ENCODE measurements around the gene TAS2R30.

DNA sequence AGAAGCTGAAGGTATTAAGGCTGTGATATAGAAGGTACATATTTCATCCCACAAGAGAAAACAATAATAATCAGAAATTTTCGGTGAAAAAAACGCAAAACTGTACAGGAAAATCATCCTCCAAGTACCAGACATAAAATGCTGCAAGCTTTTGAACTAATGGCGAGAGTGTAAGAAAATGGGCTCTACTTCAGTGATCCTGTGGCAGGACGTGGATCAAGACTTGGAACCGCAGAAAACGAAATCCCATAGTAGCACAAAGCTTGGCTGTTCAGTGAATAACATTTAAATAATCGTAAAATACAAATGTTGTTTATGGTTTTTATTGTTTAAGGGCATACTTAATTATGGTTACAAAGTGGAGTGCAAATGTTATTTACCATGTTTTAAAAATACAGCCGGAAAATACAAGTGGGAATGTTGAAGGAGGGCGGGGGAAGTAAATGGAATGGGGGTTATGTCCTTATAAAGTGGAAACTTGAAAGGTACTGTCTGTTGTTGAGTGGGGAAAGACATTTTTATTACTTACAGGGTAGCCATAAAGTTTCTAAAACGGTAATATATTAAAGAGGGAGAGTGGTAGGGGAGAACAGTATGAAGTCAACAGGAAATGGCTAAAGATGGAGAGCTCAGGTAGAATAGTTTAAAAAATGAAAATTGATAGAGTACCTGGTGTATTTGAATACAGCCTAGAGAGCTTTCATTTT, 37.7 kb upstream of the TAS2R30 start:
- TF ChIP-seq, protein P1, sequence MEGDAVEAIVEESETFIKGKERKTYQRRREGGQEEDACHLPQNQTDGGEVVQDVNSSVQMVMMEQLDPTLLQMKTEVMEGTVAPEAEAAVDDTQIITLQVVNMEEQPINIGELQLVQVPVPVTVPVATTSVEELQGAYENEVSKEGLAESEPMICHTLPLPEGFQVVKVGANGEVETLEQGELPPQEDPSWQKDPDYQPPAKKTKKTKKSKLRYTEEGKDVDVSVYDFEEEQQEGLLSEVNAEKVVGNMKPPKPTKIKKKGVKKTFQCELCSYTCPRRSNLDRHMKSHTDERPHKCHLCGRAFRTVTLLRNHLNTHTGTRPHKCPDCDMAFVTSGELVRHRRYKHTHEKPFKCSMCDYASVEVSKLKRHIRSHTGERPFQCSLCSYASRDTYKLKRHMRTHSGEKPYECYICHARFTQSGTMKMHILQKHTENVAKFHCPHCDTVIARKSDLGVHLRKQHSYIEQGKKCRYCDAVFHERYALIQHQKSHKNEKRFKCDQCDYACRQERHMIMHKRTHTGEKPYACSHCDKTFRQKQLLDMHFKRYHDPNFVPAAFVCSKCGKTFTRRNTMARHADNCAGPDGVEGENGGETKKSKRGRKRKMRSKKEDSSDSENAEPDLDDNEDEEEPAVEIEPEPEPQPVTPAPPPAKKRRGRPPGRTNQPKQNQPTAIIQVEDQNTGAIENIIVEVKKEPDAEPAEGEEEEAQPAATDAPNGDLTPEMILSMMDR (IDR thresholded peaks at IDR 0.05) = no peak
- TF ChIP-seq EP300 (IDR thresholded peaks at IDR 0.05; ENCODE audit: low read depth) = no peak
- no peak for TF ChIP-seq POLR2A (IDR thresholded peaks at IDR 0.05)
- TF ChIP-seq POLR2AphosphoS5 (IDR thresholded peaks at IDR 0.05) = no peak

Data from transverse colon (tissue), 4 donors.